SU-DHL-6 (cell line): ENCODE measurements around the gene PEX6.

Experiments
- CTCF ChIP-seq: fragments of 200-600 bp; sonication (generic); IDR thresholded peaks from one replicate; pipeline ENCODE4 v1.5.1; 2017; ENCODE audit warnings: antibody characterized with exemption, mild to moderate bottlenecking, low read length, moderate library complexity; ENCODE audit not compliant: insufficient read depth, poor library complexity, severe bottlenecking
- EZH2phosphoT487 ChIP-seq: fragments of 200-600 bp; sonication (generic), shearing (Covaris generic); conservative IDR thresholded peaks from 2 replicates; pipeline ENCODE4 v1.6.1; 2018; ENCODE audit warnings: mild to moderate bottlenecking, antibody characterized with exemption, low read length, moderate library complexity, mixed read lengths

DNA sequence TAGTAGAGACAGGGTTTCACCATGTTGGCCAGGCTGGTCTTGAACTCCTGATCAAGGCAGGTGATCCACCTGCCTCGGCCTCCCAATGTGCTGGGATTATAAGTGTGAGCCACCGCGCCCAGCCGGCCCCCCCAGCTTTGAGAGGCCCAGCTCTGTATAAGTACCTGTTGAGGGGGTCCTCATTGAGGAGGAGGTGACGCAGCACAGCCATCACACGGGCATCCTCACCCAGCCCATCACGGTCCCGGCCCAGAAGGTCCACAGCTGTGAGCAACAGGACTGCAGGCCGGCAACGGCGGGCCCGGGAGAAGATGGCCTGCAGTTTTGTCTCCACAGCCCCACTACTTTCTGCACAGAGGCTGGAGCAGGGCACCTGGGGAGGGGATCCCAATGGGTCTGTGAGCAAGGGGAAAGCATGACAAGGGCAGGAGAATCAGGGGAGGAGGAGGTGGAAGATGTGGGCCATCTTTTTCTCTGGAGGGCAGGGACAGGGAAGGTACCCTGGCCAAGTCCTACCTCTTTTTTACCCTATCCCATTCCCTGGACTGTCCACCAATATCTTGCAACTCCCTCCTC, 10.8 kb downstream of the PEX6 start:
- TF ChIP-seq CTCF (no peak), EZH2phosphoT487 (no peak)
